SH-SY5Y (cell line): ENCODE data around the gene PTGER3.

Source experiments
- GATA2 ChIP-seq: IDR thresholded peaks from 2 replicates; pipeline ENCODE4 v1.6.1; 2011; ENCODE audit warnings: mild to moderate bottlenecking, low read depth, low read length
- GATA3 ChIP-seq: IDR thresholded peaks from 2 replicates; pipeline ENCODE4 v1.6.1; 2011; ENCODE audit warnings: low read depth, mild to moderate bottlenecking, low read length, moderate library complexity

DNA sequence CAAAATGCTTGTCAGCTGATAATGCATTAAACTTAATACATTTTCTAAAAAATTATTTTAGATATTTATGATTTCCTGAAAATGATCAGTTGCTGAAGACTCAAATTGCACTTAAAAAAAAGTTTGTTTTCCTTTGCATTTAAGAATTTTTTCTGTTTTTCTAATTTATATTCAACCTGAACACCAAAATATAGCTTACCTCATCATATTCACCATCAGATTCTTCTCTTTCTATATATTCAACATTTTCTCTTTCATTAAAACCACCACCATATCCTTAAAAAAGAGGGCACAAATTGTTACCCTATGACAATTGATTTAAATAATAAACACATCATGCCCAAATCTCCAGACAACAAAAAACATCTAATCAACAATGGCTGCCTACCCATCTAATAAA, 24.7 kb upstream of the PTGER3 start:
- no peak for TF ChIP-seq GATA2
- no peak for TF ChIP-seq GATA3
